ENCODE results near the gene CYB561D1. TPM values are rescaled to one million over a fixed set of nuclear protein-coding genes. Genes with fewer than 3 reads are reported as not detected.

CYB561D1 gene
- total and polyA plus RNA-seq, 9 of the 15 experiments (the other 6 are each of a cell fraction or from before 2014, with no cell fraction given) = 0.71 to 7.2 (median 3.5) TPM

DNA sequence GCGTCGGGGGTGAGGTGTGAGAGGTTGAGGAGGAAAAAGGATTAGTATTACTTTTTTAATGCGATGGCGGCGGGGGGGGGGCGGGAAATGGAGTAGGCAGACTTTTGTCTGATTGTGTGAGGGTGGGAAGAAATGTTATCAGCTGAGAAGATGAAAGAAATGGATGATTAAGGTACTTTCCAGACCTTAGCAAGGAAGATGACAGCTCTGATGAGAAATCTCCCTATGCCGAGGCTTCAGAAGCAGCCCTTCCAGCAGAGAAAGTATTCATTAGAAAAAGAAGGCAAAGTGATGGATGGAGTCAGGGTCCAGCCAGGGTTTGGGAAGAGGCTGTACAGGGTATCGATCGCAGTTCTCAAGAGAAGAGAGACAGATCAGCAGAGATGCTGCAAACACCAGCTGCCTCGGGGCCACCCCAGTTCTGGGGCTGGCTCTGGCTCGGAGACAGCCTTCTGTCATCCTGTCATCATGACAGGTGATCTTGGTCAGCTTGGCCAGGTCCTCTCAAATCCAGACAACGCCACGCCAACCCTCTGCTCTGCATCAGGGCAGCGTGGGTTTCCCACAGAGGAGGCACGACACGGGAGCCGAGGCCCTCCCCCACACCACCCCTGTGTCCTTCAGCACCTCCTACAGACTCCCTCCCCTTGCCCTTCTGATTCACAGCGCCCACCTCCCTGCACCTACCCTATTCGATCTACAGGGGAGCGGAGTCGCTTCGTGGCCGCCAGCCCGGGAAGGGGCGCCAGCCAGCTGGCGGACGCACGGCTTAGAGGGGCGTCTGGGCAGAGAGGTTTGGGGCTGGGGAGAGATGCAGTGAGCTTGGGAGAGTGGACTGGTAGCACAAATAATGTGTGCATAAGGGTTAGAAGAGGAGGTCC, 10.9 kb upstream of the CYB561D1 start (continued):
- TF ChIP-seq, protein P1, sequence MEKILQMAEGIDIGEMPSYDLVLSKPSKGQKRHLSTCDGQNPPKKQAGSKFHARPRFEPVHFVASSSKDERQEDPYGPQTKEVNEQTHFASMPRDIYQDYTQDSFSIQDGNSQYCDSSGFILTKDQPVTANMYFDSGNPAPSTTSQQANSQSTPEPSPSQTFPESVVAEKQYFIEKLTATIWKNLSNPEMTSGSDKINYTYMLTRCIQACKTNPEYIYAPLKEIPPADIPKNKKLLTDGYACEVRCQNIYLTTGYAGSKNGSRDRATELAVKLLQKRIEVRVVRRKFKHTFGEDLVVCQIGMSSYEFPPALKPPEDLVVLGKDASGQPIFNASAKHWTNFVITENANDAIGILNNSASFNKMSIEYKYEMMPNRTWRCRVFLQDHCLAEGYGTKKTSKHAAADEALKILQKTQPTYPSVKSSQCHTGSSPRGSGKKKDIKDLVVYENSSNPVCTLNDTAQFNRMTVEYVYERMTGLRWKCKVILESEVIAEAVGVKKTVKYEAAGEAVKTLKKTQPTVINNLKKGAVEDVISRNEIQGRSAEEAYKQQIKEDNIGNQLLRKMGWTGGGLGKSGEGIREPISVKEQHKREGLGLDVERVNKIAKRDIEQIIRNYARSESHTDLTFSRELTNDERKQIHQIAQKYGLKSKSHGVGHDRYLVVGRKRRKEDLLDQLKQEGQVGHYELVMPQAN (IDR thresholded peaks at IDR 0.05; ENCODE audit: borderline replicate concordance) = 0 out of 2 replicates have a peak, but pooled peaks have one; percentile 15
- TF ChIP-seq MEIS2 (IDR thresholded peaks at IDR 0.05; ENCODE audit: partially characterized antibody) (peak; percentile 48), TARDBP (IDR thresholded peaks at IDR 0.05) (0 out of 2 replicates have a peak, but pooled peaks have one; percentile 52), PCBP1 (IDR thresholded peaks at IDR 0.05; ENCODE audit: low read depth, low read length, poor library complexity, severe bottlenecking) (no peak), HDAC1 (IDR thresholded peaks at IDR 0.05) (0 out of 4 replicates have a peak, but pooled peaks of 1 of the 2 experiments have one; percentile 30)
- TF ChIP-seq, protein P2, sequence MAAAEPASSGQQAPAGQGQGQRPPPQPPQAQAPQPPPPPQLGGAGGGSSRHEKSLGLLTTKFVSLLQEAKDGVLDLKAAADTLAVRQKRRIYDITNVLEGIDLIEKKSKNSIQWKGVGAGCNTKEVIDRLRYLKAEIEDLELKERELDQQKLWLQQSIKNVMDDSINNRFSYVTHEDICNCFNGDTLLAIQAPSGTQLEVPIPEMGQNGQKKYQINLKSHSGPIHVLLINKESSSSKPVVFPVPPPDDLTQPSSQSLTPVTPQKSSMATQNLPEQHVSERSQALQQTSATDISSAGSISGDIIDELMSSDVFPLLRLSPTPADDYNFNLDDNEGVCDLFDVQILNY (CRISPR knock-in tag; IDR thresholded peaks at IDR 0.05) = no peak
- TF ChIP-seq, protein P3, sequence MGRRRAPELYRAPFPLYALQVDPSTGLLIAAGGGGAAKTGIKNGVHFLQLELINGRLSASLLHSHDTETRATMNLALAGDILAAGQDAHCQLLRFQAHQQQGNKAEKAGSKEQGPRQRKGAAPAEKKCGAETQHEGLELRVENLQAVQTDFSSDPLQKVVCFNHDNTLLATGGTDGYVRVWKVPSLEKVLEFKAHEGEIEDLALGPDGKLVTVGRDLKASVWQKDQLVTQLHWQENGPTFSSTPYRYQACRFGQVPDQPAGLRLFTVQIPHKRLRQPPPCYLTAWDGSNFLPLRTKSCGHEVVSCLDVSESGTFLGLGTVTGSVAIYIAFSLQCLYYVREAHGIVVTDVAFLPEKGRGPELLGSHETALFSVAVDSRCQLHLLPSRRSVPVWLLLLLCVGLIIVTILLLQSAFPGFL (CRISPR knock-in tag; IDR thresholded peaks at IDR 0.05) = no peak
- TF ChIP-seq, protein P4, sequence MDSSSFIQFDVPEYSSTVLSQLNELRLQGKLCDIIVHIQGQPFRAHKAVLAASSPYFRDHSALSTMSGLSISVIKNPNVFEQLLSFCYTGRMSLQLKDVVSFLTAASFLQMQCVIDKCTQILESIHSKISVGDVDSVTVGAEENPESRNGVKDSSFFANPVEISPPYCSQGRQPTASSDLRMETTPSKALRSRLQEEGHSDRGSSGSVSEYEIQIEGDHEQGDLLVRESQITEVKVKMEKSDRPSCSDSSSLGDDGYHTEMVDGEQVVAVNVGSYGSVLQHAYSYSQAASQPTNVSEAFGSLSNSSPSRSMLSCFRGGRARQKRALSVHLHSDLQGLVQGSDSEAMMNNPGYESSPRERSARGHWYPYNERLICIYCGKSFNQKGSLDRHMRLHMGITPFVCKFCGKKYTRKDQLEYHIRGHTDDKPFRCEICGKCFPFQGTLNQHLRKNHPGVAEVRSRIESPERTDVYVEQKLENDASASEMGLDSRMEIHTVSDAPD (CRISPR knock-in tag; IDR thresholded peaks at IDR 0.05) = no peak

All from K562 (cell line).